ENCODE measurements around the gene OR13H1. TPM values are rescaled to one million over a fixed set of nuclear protein-coding genes. Genes with fewer than 3 reads are reported as not detected.
"Not testable (repeated sequence)": the region's sequence is repeated elsewhere in the genome, so short reads cannot be mapped to it uniquely, and the experiment has no call there.

OR13H1 gene
- total RNA-seq (2014; rRNA removed) (not detected in 2 replicates), Bru-seq, nascent RNA (not detected), BruChase-seq, experiment 1, labeled RNA remaining after a 6-hour chase (not detected), BruChase-seq, experiment 2, labeled RNA remaining after a 2-hour chase (not detected)
- long read RNA-seq, result 0 reads

GRCh38 chrX:131543774-131544173 is at the start of gene OR13H1:
TSS of gene OR13H1 (plus strand) at chrX:131544074. CDS start at chrX:131544074, 0 bp downstream.
- Histone ChIP-seq H2AFZ (ENCODE audit: low read length) (no peak within 1 kb of the TSS), H3K27ac (ENCODE audit: low read length) (no peak within 1 kb of the TSS), H3K4me1 (ENCODE audit: insufficient read depth, low read length) (no peaks in the 10 kb centered on the region), H3K4me2 (ENCODE audit: low read length) (no peak within 1 kb of the TSS), H3K36me3 (ENCODE audit: low read depth, low read length) (no peaks in the 10 kb centered on the region), H4K20me1 (ENCODE audit: low read length) (no peaks in the 10 kb centered on the region), H3K9me3 (ENCODE audit: low read length) (no peaks in the 10 kb centered on the region), H3K79me2 (ENCODE audit: low read length) (no peaks in the 10 kb centered on the region), H3K9me2 (replicated peaks; ENCODE audit: low read length) (no peaks in the 10 kb centered on the region), H3K9ac (ENCODE audit: low read length) (no peak within 1 kb of the TSS), H3K4me3 (ENCODE audit: low read length) (no peak within 1 kb of the TSS), H3F3A (ENCODE audit: low read length, unreplicated experiment) (no peaks in the 10 kb centered on the region), H3K27me3 (ENCODE audit: low read length) (peaks cover 16% of the 10 kb centered on the region)
- ATAC-seq (no peak), DNase-seq (no peak)
- ChIA-PET POLR2A (ENCODE audit: unreplicated experiment) (no interaction called here), CTCF (no interaction called here)
- intact Hi-C loops (cut with micrococcal nuclease), result no loop called here
- no TSS peak for BruUV-seq (replicated peaks)
- TF ChIP-seq CTCF (conservative IDR thresholded peaks at IDR 0.05; ENCODE audit: low read depth, low read length) (no peak), EZH2 (IDR thresholded peaks at IDR 0.05; ENCODE audit: low read length, unreplicated experiment) (no peak), EZH2phosphoT487 (IDR thresholded peaks at IDR 0.05; ENCODE audit: borderline replicate concordance, low read length) (no peak)

GRCh38 chrX:131501556-131501955 is 42.3 kb upstream of the OR13H1 start:
- H3K36me3 ChIP-seq (ENCODE audit: low read depth, low read length); H3K27me3 ChIP-seq (ENCODE audit: low read length); H3K9me3 ChIP-seq (ENCODE audit: low read length); CTCF ChIA-PET; POLR2A ChIA-PET (ENCODE audit: unreplicated experiment); intact Hi-C loops (cut with micrococcal nuclease); BruUV-seq (replicated peaks); H2AFZ ChIP-seq (ENCODE audit: low read length); H3K4me3 ChIP-seq (ENCODE audit: low read length); H3K9me2 ChIP-seq (replicated peaks; ENCODE audit: low read length); H3F3A ChIP-seq (ENCODE audit: low read length, unreplicated experiment); H3K4me1 ChIP-seq (ENCODE audit: insufficient read depth, low read length); ATAC-seq; H3K4me2 ChIP-seq (ENCODE audit: low read length); DNase-seq; H3K27ac ChIP-seq (ENCODE audit: low read length); H4K20me1 ChIP-seq (ENCODE audit: low read length); H3K9ac ChIP-seq (ENCODE audit: low read length); H3K79me2 ChIP-seq (ENCODE audit: low read length): not testable (repeated sequence)

GRCh38 chrX:131513159-131513914 is 30.5 kb upstream of the OR13H1 start:
- DNase-seq, result no peak
- no peaks in the 10 kb centered on the region for H4K20me1 ChIP-seq (ENCODE audit: low read length)
- H3K79me2 ChIP-seq (ENCODE audit: low read length), result no peaks in the 10 kb centered on the region
- intact Hi-C loops (cut with micrococcal nuclease), result no loop called here
- TF ChIP-seq CTCF (conservative IDR thresholded peaks at IDR 0.05; ENCODE audit: low read depth, low read length), result no peak
- TF ChIP-seq EZH2phosphoT487 (IDR thresholded peaks at IDR 0.05; ENCODE audit: borderline replicate concordance, low read length), result no peak
- TF ChIP-seq EZH2 (IDR thresholded peaks at IDR 0.05; ENCODE audit: low read length, unreplicated experiment), result no peak
- H3K4me1 ChIP-seq (ENCODE audit: insufficient read depth, low read length), result no peaks in the 10 kb centered on the region
- ATAC-seq, result no peak
- no TSS peak for BruUV-seq (replicated peaks)
- ChIA-PET POLR2A (ENCODE audit: unreplicated experiment) (no interaction called here), CTCF (no interaction called here)
- H3K4me3 ChIP-seq (ENCODE audit: low read length), result no peak overlapping the region
- no peaks in the 10 kb centered on the region for H3K9me2 ChIP-seq (replicated peaks; ENCODE audit: low read length)
- no peaks in the 10 kb centered on the region for H3K9me3 ChIP-seq (ENCODE audit: low read length)
- no peak overlapping the region for H3K9ac ChIP-seq (ENCODE audit: low read length)
- no peak overlapping the region for H2AFZ ChIP-seq (ENCODE audit: low read length)
- H3K27me3 ChIP-seq (ENCODE audit: low read length), result no peaks in the 10 kb centered on the region
- no peak overlapping the region for H3K4me2 ChIP-seq (ENCODE audit: low read length)
- no peaks in the 10 kb centered on the region for H3K36me3 ChIP-seq (ENCODE audit: low read depth, low read length)
- H3F3A ChIP-seq (ENCODE audit: low read length, unreplicated experiment), result no peaks in the 10 kb centered on the region
- H3K27ac ChIP-seq (ENCODE audit: low read length), result no peak overlapping the region

Data from PC-3 (cell line).